SKM-1 treated with dmso at 0.1 percent for 144 hours (cell line): ENCODE measurements around the gene CLCN2.

Experiments used
- DNase-seq: peaks from one replicate; lab custom pipeline; 2025; ENCODE audit not compliant: unreplicated experiment; lab: John Stamatoyannopoulos, UW

Gene CLCN2

GRCh38 chr3:184299488-184300377, 61.7 kb downstream of the CLCN2 start:
- no peak for DNase-seq

GRCh38 chr3:184298759-184299487, 62.5 kb downstream of the CLCN2 start, which contains the start of gene PSMD2:
Gene PSMD2 (plus strand): TSS chr3:184299241. CDS start chr3:184299267, 26 bp downstream.
- peak; percentile 90 for DNase-seq

DNA sequence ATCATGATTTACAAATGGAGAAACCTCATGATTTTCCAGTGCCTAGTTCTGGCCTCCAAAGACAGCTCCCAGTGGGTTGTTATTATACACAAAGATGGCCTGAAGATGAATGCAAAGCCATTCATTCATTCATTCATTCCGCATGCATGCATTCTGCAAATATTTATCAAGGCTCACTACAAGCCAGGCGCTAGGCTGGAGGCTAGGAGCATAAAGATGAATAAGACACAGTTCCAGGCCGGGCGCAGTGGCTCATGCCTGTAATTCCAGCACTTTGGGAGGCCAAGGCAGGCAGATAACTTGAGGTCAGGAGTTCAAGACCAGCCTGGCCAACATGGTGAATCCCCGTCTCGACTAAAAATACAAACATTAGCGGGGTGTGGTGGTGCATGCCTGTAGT, 64.8 kb downstream of the CLCN2 start:
- no peak for DNase-seq
